ENCODE data around the gene PARM1.

DNA sequence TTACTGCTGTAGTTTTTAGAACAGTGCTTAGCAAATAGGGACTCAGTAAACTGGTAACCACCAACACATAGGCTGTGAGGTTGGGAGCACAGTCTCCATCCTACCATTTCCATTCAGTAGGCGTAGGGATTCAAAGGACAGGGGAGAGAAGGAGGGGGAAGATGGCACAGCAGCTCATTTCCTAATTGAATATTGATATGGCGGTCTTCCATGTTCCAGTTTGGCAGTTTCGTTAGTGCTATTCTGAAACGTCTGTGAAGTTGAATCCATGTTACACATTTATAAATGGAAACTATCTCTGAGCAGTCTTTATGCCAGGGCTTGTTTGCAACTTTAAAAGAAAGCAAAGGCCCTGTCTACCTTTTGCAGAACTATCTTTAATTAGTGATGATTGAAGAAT is 105.5 kb downstream of the PARM1 start:
- TF ChIP-seq EP300 (IDR thresholded peaks at IDR 0.05; ENCODE audit: borderline replicate concordance) (no peak), YY1 (IDR thresholded peaks at IDR 0.05; ENCODE audit: low read depth) (no peak), TAF1 (IDR thresholded peaks at IDR 0.05; ENCODE audit: low read depth) (no peak), REST (IDR thresholded peaks at IDR 0.05; ENCODE audit: low read depth) (no peak)
